ENCODE results near the gene NOTUM. TPM values are rescaled to one million over a fixed set of nuclear protein-coding genes. Genes with fewer than 3 reads are reported as not detected.

Gene NOTUM
- total and polyA plus RNA-seq, 2 of the 4 experiments (the other 2 are of a cell fraction) = 0.05 TPM; not detected in 1

GRCh38 chr17:81960130-81960958 is 643 bp downstream of the NOTUM start:
- Histone ChIP-seq H3K27me3 (ENCODE audit: control insufficient read depth, insufficient read depth, low read length) (peaks cover 50% of the 10 kb centered on the region), H3K4me3 (ENCODE audit: insufficient read depth, low read depth, low read length) (peak overlapping the region; percentile 21), H2AK9ac (replicated peaks; ENCODE audit: low read depth, low read length, poor library complexity) (peak overlapping the region; percentile 61), H2BK20ac (ENCODE audit: low read depth, low read length) (no peak overlapping the region), H3K4me1 (ENCODE audit: control insufficient read depth, insufficient read depth, low read length) (no peaks in the 10 kb centered on the region), H4K8ac (ENCODE audit: low read depth in 2 of 2, low read length in 2 of 2) (no peak overlapping the region), H2BK5ac (ENCODE audit: low read depth, low read length, poor library complexity, severe bottlenecking) (no peak overlapping the region), H3K27ac (ENCODE audit: insufficient read depth, low read length) (no peak overlapping the region), H3K9ac (ENCODE audit: low read depth, low read length) (no peak overlapping the region), H3K36me3 (ENCODE audit: control insufficient read depth, insufficient read depth, low read length) (no peaks in the 10 kb centered on the region), H4K20me1 (ENCODE audit: insufficient read depth, low read length) (no peaks in the 10 kb centered on the region), H3K18ac (ENCODE audit: low read depth, low read length) (no peak overlapping the region), H4K5ac (ENCODE audit: low read depth, low read length) (no peak overlapping the region), H2BK120ac (ENCODE audit: low read depth, low read length) (no peak overlapping the region), H3K14ac (replicated peaks; ENCODE audit: low read depth, low read length) (no peak overlapping the region), H2AFZ (replicated peaks; ENCODE audit: low read length, poor library complexity) (peak overlapping the region; percentile 92), H3K79me1 (ENCODE audit: low read depth in 1 of 2, low read length in 2 of 2) (no peaks in the 10 kb centered on the region), H3K56ac (ENCODE audit: extremely low read depth, insufficient read depth, low read length) (no peak overlapping the region), H2AK5ac (ENCODE audit: low read depth, low read length) (no peak overlapping the region), H2BK15ac (ENCODE audit: low read depth, low read length) (no peak overlapping the region), H3K9me3 (ENCODE audit: control insufficient read depth, insufficient read depth, low read length) (no peaks in the 10 kb centered on the region), H3K23ac (ENCODE audit: low read depth, low read length) (no peak overlapping the region), H3K4ac (ENCODE audit: low read depth, low read length) (no peak overlapping the region), H3K9me1 (ENCODE audit: insufficient read depth, low read length) (no peaks in the 10 kb centered on the region), H4K91ac (ENCODE audit: insufficient read depth, low read depth, low read length) (no peak overlapping the region), H3K4me2 (ENCODE audit: low read depth, low read length) (peak overlapping the region; percentile 15; the same call in 1 of the 2 replicates)
- WGBS, 2 experiments (ENCODE audit: extremely low coverage in 2 of 2, insufficient read length in 1 of 2) = 3% methylated on average over 36 of the region's 98 CpGs; no CpG with 5 or more reads in 1 of the 2 experiments
- DNase-seq (no peak), ATAC-seq (ENCODE audit: low read depth) (no peak)
- dilution Hi-C loops (cut with HindIII; ENCODE audit: low sequenced_read_pairs, unreplicated experiment) (no loop called here), intact Hi-C loops (cut with micrococcal nuclease) (loop anchor here (10.0 kb wide), 1 partner anchor 194 kb away; no protein-coding TSS in a partner anchor), in situ Hi-C loops (cut with MboI; ENCODE audit: low sequenced_read_pairs) (no loop called here)
- BruUV-seq (replicated peaks) = no TSS peak
- TF ChIP-seq ELK1 (IDR thresholded peaks at IDR 0.05; ENCODE audit: borderline replicate concordance, low read depth, low read length) (no peak), SMC3 (IDR thresholded peaks at IDR 0.05; ENCODE audit: low read depth, low read length) (no peak), CTCF (conservative IDR thresholded peaks at IDR 0.05; ENCODE audit: low read depth, low read length) (no peak), MAZ (IDR thresholded peaks at IDR 0.05; ENCODE audit: borderline replicate concordance, low read depth, low read length) (no peak)
- CTCF ChIA-PET = interaction anchor here (0.6 to 1.3 kb wide), 13 partner anchors 8 to 87 kb away, joined by 3 to 17 read pairs (median 4); partner anchors contain the start of genes CENPX, DCXR, LRRC45 and MYADML2
- POLR2A ChIA-PET (ENCODE audit: unreplicated experiment) = no interaction called here
